Measurements from ENCODE around the gene SLC25A21.

DNA sequence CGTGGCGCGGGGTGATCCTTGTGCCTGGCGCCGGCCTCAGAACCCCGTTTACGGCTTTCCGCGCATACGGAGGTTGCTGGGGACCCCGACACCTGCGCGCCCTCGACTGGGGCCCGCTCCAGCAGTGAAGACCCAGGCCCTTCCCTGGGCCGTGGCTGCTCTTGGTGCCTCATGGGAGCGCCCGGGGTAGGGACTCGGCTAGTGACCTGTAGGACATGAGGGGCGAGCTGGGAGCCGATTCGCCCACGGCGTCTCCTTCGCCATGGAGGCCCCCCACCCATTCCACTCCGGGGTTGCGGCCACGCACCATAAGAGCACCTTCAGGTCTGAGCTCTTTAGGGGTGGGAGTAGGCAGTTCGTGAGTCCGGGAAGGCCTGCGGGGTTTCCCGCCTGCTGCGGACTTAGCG is 525.0 kb downstream of the SLC25A21 start:
- TF ChIP-seq, protein P1, sequence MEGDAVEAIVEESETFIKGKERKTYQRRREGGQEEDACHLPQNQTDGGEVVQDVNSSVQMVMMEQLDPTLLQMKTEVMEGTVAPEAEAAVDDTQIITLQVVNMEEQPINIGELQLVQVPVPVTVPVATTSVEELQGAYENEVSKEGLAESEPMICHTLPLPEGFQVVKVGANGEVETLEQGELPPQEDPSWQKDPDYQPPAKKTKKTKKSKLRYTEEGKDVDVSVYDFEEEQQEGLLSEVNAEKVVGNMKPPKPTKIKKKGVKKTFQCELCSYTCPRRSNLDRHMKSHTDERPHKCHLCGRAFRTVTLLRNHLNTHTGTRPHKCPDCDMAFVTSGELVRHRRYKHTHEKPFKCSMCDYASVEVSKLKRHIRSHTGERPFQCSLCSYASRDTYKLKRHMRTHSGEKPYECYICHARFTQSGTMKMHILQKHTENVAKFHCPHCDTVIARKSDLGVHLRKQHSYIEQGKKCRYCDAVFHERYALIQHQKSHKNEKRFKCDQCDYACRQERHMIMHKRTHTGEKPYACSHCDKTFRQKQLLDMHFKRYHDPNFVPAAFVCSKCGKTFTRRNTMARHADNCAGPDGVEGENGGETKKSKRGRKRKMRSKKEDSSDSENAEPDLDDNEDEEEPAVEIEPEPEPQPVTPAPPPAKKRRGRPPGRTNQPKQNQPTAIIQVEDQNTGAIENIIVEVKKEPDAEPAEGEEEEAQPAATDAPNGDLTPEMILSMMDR (IDR thresholded peaks at IDR 0.05) = no peak
- no peak for TF ChIP-seq POLR2A (IDR thresholded peaks at IDR 0.05)
